HUDEP-2 (cell line): Measurements from ENCODE around the gene CAMLG.
A peak's percentile ranks its signal among the peaks of the same experiment; 100 is the strongest.

ENCODE experiments used
- DNase-seq, 76 experiments: peaks; one replicate each; lab custom pipeline; 2025; ENCODE audit not compliant: unreplicated experiment in 76 of 76; lab: John Stamatoyannopoulos, UW

CAMLG gene

GRCh38 chr5:134772461-134773125 is 34.2 kb downstream of the CAMLG start:
- DNase-seq: no peak

- no peak for DNase-seq
Observed at GRCh38 chr5:134777366-134777765, 39.0 kb downstream of the CAMLG start.

- DNase-seq: peak in 1 of 76 experiments; percentile 3
Observed at GRCh38 chr5:134784241-134784920, 46.0 kb downstream of the CAMLG start.

- DNase-seq: no peak
Observed at GRCh38 chr5:134784946-134785620, 46.7 kb downstream of the CAMLG start.

- DNase-seq: no peak
Observed at GRCh38 chr5:134787692-134788091, 49.3 kb downstream of the CAMLG start.

GRCh38 chr5:134791580-134791979 is 53.2 kb downstream of the CAMLG start:
- DNase-seq: no peak

GRCh38 chr5:134792286-134792685 is 53.9 kb downstream of the CAMLG start:
- DNase-seq: no peak

GRCh38 chr5:134793111-134793510 is 54.8 kb downstream of the CAMLG start:
- DNase-seq: no peak

GRCh38 chr5:134794082-134794481 is 55.7 kb downstream of the CAMLG start:
- no peak for DNase-seq

- DNase-seq: no peak
Observed at GRCh38 chr5:134794819-134795218, 56.5 kb downstream of the CAMLG start.

GRCh38 chr5:134798468-134798867 is 60.1 kb downstream of the CAMLG start:
- no peak for DNase-seq
